Stimulated activated CD8-positive, alpha-beta memory T cell treated with anti-CD3 and anti-CD28 coated beads, Interleukin-12 subunit alpha, Interleukin-12 subunit beta, amount 100 ng/mL, for 1 hour (primary cell): Measurements from ENCODE around the gene GLUL.
"Not testable (repeated sequence)": the region's sequence is repeated elsewhere in the genome, so short reads cannot be mapped to it uniquely, and the experiment has no call there.

Source experiments
- DNase-seq: peaks from one replicate; pipeline ENCODE4 v3.0.0-alpha.2; 2020; ENCODE audit warnings: low read depth

Gene GLUL

DNA sequence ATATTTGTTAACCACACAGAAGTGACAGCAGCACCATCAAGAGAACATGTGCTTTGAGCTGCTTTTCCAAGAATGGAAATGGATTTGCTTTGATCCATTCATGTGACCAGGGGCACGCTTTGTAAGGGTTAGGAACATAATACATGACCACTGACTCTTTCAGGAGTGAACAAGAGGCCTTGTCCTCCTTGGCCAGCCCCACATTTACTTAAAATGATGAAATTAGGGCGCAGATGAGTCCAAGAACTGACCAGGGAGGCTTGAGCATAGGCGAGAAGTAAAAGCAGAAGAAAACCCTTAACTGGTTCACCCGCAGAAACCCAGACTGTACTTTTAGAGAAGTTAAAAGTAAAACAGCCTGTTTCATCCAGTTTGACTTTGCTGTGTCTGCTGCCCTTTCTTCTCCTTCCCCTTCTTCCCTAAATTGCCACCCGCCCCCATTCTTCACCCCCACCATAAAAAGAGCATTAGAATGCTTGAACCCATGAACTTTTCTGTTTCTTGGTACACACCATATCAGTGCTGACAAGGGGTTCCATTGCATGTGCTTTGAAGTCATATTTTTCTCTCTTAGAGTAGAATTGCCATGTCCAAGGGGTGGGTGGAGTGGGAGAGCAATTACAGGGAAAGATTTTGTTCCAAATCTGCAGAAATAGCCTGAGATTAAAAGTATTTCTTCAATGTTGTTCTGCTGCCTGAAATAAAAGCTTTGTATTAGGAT lies 2.6 kb upstream of the GLUL start:
- no peak for DNase-seq

DNA sequence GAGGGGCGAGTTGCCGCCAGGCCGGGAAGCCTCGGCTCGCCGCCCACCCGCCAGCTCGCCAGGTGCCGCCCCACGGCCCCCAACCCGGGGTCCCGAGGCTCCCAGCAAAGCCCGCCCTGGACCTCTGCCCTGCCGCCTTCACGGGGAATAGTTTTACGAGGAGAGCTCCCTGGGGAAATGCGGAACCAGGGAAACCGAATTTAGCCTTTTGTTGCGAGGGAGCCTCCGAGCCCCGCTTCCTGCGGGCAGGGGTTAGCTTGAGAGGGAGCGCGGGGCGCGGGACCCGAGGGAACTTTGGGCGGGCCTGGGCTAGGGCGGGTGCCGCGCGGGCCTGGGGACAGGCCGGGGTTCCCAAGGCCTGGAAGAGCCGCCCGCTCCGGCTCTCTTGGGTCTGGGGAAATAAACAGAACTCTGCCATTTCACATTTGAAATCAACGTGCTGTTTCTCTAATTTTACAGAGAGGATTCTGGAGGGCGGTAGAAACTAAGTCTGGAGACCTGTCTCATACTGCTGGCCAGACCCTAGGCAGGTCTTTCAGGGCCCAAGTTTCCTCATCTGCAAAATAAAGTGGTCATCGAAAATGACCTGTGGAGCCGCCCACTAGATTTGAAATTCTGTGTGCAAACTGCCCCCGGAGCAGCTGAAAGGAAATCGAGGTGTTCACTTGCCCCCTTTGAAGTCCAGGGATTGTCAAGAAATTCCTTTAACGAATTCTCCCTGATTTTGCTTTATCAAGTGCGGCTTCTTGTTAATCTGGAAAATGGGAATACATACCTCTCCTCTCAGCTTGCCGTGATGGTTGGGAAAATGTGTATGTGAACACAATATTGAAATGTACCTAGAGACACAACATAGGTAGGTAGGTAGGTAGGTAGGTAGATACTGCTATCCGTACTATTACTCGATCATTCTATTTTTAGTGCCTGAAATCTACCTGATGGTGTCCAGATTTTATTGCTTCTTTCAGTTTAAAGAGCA lies 749 bp upstream of the GLUL start:
- no peak for DNase-seq

- DNase-seq: no peak
Observed at GRCh38 chr1:182391028-182391361, 595 bp downstream of the GLUL start.

- DNase-seq: no peak
Observed at GRCh38 chr1:182389619-182390047, 2.0 kb downstream of the GLUL start.

GRCh38 chr1:182388392-182389134 lies 3.0 kb downstream of the GLUL start:
- DNase-seq: no peak

- DNase-seq: no peak
Observed at GRCh38 chr1:182387566-182387965, 4.0 kb downstream of the GLUL start.

DNA sequence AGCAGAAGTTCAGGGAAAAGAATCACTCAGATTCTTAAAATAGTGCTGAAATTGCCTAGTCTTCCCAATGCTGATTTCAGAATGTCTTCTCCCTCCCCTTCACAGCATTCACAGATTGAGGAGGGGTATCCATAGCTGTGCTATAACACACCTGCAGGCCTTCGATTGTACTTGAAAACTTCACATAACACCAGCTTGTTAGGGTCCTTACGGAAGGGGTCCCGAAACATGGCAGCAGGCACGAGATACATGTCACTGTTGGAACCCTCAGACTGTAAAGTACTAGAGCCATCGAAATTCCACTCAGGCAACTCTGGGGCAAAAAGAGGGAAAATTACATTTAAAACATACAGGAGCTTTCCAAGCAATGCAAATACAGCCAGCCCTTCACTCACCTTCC lies 4.6 kb downstream of the GLUL start:
- DNase-seq: no peak

DNA sequence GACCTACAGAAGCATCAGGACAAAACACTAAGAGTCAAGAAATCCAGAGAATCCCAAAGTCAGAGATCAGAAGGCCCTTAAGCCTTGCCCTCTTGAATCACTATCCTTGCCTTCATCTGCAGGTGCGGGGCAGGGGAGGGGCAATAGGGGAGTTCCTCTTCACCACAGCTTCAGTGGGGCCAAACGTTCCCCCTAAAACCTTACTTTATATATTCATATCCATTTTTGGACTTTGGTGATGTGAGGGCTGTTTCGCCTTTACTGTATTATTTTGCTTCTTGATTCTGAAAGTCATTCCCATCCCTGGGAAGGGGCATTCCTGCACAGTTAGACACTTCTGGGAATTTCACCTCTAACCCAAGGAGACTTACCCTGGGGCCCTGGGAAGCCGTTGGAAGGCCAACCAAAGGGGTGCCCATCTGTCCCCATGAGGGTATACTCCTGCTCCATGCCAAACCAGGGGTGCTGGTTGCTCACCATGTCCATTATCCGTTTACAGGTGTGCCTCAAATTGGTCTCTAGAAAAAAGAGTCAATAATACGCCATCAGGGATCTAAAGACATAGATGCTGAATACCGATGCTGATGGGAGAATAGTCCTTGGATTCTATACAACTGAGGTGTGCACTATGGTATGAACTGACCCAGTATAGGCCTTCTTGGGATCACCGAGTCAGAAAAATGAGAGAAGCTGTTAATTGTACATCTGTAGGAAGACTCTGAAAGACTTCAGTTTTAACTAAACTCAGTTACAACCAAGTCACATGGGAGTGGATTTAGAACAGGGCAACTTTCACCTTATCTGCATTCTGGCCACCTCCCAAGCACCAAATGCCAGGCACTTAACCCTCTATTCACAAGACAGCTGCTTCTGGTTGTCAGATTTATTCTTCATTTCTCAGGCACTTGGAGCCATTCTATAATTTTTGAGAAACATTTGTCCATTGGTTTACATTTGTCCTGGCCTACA lies 5.4 kb downstream of the GLUL start:
- DNase-seq: no peak

DNA sequence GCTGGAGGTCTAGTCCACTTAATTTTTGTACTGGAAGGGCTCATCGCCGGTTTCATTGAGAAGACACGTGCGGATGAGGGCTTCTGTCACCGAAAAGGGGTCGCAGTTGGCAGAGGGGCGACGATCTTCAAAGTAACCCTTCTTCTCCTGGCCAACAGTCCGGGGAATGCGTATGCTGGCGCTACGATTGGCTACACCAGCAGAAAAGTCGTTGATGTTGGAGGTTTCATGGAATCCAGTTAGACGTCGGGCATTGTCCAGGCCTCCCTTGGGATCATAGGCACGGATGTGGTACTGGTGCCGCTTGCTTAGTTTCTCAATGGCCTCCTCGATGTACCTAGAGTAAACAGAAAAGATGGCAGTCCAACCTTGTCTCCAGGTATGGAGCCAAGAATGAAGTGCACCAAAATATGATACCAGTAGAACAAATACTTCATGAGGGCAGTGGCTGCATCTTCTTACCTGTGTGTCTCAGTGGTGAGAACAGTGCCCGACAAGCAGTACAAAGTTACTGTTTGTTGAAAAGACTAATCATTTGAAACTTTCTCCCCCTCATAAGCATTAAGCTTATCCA lies 7.1 kb downstream of the GLUL start:
- DNase-seq: no peak

DNA sequence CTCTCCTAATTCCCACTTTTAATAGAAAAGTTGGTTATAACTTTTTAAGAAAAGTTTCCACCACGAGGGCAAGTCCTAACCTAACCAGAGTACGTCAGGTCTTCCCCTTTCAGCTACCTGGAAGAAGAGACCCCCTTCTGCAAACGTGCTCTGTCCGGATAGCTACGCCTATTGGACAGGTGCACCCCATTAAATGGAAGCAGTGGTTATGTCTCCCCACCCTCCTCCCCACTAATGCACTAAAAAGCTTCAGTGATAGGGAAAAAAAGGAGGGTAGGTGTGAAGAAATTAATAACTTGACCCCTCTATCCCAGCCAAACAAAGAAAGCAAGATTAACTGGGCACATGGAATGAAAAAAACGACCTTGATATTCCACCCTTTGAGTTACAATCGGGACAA lies 7.7 kb downstream of the GLUL start:
- DNase-seq: no peak

DNA sequence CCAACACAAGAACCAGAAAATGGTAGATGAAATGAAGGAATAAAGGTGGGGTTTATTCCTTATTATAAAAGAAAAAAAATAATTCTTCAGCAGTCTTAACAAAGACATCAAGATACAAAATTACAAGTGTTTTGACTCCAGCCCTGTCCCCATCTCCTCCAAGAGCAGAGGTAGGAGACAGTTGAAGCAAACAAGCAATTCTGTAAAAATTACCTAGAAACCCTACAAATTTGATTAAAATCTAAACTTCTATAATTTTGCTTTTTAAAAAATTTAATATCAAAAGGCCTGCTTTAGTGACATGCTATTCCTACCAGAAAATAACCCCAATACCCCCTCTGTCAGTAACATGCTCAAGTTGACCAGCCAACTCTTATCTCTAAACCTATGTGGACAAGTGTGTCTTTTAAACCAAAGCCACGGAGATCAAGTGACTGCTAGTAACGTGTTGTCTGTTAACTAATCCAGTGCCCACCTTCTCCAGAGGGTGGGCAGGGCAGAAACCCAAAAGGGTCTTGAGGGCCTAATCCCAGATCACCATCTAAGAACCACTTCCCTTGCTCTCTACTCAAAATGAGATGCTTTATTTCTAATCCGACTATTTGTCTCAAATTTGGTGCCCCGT lies 8.4 kb downstream of the GLUL start:
- DNase-seq: no peak

DNA sequence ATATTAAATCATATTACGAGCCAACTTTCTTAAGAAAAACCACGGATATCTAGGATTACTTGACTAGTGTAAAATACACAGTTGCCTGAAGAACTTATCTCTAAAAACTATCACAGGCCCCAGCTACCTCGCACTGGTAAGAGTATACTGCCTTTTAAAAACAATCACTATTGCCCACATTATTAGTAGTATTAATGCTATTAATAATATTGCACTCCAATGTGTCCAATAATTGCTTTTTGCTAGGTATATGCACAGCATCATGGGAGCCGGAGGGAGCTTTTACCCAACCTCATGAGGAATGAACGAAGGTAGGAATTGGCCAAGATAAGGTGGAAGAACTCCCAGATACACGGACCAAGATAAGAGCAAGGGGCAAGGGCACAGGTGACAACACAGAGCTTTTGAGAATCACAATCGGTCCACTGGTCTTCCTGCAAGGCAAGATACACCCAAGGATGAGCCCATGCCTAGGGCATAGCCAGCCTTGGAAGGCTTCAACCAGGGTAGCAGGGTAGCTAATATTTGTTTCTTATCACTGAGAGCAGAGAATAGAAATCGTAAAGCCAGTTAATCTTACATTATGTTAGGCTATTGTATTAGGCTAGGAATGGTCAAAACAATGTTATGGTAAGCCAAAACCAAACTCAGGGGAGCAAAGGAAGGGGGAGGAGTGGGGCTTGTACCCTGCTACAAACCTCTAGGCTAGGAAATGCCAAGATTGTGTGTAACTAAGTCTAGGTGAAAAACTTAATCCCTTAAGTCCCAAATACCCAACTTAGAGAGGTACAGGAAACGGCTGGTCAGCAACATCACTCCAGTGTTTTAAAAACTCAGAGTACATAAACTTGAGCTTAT lies 9.4 kb downstream of the GLUL start:
- DNase-seq: no peak

DNA sequence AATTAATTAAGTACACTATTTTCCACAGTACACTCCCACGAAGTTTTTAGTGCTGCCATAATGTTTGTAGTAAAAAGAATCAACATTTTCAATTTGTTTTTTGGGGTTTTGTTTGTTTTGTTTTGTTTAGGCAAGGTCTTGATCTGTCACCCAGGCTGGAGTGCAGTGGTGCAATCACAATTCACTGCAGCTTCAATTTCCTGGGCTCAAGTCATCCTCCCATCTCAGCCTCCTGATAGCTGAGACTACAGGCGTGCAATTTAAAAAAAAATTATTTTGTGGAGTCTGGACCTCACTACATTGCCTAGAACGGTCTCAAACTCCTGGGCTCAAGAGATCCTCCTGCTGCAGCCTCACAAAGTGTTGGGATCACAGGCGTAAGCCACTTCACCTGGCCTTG lies 11.4 kb downstream of the GLUL start:
- no peak for DNase-seq

DNA sequence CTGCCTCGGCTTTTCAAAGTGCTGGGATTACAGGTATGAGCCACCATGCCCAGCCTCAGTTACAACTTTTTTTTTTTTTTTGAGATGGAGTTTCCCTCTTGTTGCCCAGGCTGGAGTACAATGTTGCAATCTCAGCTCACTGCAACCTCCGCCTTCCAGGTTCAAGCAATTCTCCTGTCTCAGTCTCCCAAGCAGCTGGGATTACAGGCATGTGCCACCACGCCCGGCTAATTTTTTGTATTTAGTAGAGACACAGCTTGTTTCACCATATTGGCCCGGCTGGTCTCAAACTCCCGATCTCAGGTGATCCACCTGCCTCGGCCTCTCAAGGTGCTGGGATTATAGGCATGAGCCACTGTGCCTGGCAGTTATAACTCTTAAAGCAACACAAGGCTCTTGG lies 11.8 kb downstream of the GLUL start:
- not testable (repeated sequence) for DNase-seq

- no peak for DNase-seq
Observed at GRCh38 chr1:182376936-182377574, 14.5 kb downstream of the GLUL start.

DNA sequence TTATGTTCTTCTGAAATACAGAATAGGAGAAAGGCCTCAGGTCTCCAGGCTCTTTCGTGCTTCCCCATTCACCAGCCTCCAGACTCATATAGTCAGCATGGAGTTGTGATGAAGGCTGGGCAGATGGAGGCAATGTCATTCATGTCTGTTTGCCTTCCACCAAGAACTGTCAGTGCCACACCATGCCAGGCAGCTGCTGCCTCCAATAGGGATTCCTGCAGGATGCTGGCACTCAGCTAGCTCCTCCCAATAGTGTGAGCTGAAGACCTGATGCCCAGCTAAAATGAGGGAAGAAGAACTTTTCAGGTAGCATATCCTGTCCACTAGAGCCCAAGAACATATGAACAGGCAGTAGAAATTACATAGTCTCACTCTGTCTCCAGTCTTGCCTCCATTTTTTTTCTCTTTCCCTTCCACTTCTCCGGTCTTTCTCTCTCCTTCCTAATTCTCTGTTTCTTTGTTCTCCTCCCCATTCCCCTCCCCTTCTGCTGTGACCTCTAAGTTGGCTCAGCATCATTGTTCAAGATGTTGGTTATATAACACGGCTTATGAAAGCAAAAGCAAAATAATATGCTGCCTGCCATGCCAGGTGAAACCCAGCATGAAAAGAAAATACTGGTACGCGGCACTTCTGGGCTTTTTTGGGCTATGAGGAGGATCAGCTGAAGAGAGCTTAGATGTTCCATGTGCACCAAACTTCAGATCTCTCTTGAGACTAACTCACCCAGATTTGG lies 17.3 kb downstream of the GLUL start:
- no peak for DNase-seq

- no peak for DNase-seq
Observed at GRCh38 chr1:182370532-182370931, 21.1 kb downstream of the GLUL start.

DNA sequence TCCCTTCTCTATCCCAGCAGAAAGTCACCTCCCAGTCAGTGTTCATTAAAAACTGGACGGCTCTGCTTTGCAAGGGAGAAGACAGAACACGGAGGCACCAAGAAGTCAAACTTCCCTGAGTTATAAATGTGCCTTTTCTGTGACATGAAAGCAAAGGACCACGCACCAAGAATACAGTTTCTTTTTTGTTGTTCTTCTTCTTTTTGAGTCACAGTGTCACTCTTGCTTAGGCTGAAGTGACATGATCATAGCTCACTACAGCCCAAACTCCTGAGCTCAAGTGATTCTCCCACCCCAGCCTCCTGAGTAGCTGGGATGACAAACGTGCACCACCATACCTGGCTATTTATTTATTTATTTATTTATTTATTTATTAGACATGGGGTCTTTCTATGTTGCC lies 22.7 kb downstream of the GLUL start:
- no peak for DNase-seq
